ENCODE data around the gene CELSR2.

GRCh38 chr1:109246141-109246551, 3.2 kb upstream of the CELSR2 start:
- TF ChIP-seq CTCF (IDR thresholded peaks at IDR 0.05) (no peak), ZFX (IDR thresholded peaks at IDR 0.05; ENCODE audit: borderline replicate concordance) (no peak)
